Measurements from ENCODE around the gene ARSJ.

The ARSJ gene

DNA sequence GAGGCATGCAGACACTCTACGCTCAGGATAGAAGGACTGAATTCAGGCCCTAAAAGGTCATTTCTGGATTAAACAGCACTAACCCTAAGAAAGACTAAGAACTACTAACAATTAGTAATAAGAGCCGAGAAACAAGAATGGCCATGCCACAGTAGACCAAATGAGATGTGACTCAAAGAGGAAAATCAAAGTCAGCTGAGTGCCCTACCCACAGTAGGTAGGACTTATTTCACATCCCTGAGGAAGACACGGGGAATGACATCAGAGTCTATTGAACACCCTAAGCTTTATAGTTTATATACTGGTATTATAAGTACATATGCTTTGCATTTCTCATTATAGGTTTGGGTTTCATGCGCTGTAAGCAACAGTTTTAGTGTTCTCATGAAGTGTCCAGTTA lies 2.7 kb upstream of the ARSJ start:
- no peak for DNase-seq

DNA sequence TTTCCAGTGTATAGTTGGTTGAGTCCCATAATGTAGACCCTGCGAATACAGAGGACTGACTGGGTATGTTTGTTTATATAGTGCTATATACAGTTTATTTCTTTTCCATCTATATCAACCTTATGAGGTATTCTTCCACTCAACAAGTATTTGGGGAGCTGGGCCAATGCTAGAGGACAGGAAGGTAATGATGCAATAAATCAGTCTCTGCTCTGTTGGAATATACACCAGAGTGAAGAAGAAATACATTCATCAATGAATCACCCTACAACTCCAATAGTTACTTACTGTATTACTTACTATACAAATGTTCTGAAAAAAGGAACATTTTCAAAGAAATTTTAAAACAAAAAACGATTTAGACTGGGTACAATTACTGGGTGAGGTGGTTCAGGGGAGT lies 2.1 kb upstream of the ARSJ start:
- DNase-seq: no peak

GRCh38 chr4:113979905-113980615 lies 613 bp upstream of the ARSJ start:
- no peak for DNase-seq

DNA sequence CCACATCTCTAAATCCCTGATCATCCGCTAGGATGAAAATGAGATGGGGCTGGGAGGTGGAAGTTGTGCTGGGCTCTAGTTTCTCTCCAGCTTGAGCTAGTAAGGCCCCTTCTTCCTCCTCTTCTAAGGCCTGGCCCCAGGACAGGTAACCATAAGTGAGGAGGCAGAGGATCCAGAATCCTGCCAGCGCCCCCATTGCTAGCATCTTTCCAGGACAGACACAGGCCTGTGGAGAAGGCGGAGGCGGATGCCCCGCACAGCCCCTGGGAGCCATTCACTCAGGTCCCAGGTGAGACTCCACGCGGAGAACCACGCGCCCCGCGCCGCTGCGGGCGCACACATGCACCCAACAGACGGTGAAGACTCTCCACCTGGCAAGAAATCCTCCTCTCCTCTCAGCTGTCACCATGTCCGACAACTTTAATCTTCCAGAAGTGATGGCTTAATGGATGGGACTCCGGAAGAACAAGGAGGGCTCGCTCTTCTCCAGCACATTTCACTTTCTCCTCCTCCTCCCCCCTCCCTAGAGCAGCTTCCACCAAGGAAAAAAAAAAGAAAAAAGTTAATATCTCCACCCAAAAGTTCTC lies 793 bp downstream of the ARSJ start:
- no peak for DNase-seq

DNA sequence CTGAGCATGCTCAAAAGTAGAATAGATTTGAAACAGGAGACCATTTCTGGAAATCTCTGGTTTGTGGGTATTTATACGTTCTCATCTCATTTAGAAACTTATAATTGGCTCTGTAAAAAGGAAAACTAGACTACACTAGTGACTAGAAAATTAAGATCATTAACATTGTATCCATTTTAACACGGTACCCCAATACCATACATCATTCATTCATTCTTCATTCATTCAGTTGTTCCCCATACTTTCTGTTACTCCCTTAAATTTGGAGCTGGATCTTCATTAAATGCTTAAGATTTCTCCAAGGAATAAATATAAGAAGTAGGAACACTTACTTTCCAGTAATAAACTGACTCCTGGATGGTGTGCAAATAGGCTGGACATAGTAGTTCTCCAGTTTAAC lies 1.3 kb downstream of the ARSJ start:
- DNase-seq: no peak

DNA sequence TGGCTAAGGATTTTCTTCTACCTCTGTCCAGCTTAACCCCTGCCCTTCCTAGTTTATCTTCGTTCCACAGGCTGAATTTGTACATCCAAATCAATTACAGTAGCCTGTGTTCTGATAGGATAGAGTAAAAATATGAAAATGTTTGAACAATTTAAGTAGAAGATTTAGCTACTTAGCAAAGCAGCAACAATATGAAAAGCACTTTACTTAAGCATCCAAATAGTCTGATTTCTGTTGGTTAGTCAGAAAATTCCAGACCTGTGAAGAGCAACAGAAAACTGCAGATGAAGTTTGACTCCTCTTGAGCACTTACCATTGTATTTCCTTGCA lies 2.0 kb downstream of the ARSJ start:
- no peak for DNase-seq

DNA sequence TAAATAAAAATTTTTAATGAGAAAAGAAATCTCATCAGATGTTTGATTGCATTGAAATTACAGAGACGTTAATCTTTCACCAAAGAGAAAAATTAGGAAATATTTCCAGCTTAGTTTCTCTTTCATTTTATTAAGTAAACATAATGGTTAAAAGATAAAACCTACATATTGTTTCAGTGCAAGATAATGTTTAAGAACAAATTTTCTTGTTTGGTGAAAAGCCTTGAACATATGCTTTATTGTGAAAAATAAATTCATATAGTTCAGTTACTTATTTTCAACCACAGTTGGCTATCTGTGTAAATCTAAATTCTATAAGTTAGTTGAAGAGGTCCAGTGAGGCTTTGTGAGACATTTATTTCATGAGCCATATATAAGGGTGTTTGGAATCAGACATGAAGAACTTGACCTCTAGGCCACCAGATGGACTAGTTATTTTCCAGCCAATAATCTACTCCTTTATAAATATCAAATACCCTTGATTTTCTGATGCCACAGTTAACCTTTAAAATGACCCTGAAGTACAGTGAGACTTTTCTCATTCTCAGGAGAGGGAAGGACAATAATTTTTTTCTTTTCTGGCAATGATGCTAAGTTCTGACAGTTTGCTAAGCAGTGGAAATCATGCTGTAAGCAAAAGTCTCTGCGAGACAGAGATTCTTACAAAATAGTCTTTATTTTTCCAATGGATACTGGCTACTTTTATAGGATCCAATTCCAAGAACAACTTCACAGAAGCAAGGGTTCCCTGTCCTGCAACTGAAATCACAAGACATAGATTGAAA lies 2.5 kb downstream of the ARSJ start:
- no peak for DNase-seq

DNA sequence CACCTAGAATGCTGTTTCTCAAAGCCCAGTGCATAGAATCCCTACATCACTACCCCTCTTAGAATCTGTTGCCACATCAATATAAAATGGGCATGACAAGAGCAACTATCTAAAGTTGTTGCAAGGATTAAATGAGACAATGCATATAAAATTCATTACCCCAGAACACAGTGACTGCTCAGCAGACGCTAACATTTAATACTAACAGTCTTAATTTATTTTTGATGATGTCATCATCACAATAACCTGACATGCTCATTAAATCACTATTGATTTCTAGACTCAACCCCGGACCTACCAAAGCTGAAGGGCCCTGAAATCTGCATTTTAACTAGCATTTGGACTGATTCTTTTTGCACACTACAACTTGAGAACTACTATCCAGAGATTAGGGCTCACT lies 3.9 kb downstream of the ARSJ start:
- no peak for DNase-seq

DNA sequence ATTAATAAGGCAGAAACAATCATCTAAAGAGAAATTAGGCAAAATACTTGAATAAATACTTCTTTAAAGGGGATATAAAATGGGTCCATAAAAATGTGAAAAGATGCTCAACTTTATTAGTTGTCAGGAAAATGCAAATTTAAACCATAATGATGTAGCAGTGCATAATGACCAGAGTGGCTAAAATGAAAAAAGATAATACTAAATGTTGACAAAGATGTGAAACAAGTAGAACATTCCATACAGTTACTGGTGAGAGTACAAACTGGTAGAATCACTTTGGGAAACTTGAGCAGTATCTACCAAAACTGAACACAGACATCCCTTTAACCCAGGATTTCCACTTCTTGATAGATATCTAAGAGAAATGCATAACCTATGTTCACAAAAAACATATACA lies 5.0 kb downstream of the ARSJ start:
- no peak for DNase-seq

- no peak for DNase-seq
These were observed 6.1 kb downstream of the ARSJ start for GRCh38 chr4:113973345-113973744.

- DNase-seq: no peak
These were observed 6.7 kb downstream of the ARSJ start for GRCh38 chr4:113972781-113973180.

DNA sequence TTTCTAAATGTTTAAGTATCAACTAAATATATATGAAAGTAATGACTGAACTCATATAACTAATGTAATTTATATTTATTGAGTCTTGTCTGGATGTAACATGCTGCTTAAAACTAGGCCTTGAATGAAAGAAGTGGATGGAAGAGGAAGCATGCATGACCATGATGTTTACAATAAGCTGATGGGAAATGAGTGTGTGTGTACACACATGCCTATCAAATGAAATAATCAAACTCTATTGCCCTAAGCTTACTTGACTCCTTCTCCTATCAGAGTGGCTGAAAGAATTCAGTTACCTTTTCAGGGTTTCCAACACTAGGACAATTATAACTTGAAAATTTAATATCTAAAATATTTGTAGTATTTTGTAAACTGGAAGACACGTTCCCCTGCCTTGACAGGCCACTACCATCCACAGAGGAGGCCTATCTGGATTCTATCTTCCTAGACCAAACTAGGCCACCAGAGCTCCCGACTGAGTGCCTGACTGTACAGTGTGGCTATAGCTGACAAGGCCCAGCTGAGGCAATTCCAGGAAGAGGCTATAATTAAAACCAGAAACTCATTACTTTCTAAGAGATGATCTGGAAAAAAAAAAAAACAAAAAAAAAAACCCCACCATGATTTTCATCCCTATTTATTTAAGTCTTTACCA lies 7.6 kb downstream of the ARSJ start:
- DNase-seq: no peak

DNA sequence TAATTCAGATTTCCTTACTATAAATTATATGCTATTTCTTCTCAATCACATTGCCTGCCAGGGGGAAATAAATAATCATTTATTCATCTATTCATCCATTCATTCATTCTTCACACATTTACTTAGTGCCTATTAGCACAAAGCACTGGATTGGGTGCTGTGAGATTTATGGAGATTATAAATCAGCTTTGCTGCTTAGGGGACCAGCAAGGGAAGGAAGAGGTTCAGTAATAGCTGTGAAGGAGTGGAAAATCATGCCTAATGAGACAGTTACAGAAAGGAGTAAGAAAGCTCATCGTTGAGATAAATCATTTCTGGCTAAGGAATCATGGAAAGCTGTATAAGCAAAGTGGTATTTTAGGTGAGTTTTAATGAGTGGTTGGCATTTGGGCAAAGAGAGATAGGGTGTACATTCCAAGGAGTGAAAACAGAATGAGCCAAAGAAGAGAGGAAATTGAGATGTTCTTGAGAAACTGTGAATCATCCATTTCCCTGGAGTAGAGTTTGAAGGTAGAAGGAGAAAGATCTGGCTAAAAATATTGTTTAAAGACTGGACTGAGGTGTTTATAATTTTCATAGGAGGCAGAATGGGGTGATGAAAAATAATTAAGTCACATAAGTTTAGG lies 9.6 kb downstream of the ARSJ start:
- no peak for DNase-seq

DNA sequence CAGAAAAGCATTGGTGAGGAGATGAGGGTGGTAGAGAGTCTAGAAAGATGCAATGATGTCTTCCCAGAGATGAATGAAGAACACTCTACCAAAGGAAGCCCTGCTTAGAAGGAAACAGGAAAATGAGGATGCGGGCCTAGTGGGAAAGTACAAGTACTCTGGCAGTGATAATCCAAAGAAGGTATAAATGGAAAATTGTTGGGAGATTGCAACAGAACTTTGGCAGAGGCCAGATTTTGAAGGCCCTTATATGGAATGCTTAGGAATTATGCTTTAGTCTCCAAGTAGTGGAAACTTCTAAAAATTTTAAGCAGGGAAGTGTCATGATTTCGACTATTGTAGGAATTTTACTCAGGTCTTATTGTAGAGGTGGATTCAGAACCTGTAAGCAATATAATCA lies 11.0 kb downstream of the ARSJ start:
- DNase-seq: no peak

DNA sequence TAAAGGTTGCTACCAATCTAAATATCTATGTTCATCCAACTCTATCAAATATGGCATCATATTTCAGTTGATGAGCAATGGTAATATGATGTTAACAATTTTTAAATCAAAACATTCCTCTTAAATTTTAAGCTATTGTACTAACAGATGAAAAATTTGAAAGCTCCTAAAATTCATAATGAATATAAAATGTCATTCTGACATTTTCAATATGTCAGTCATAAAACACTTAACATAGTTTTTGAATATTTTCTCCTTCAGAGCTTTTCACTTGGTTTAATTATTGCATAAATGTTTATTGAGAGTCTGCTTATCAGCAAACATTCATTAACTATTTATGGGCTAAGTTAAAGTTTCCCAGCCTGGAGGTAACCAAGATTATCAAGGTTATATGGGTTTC lies 11.8 kb downstream of the ARSJ start:
- no peak for DNase-seq

- DNase-seq: no peak
These were observed 16.7 kb downstream of the ARSJ start for GRCh38 chr4:113962719-113963265.

GRCh38 chr4:113962016-113962347 lies 17.5 kb downstream of the ARSJ start:
- DNase-seq: no peak

DNA sequence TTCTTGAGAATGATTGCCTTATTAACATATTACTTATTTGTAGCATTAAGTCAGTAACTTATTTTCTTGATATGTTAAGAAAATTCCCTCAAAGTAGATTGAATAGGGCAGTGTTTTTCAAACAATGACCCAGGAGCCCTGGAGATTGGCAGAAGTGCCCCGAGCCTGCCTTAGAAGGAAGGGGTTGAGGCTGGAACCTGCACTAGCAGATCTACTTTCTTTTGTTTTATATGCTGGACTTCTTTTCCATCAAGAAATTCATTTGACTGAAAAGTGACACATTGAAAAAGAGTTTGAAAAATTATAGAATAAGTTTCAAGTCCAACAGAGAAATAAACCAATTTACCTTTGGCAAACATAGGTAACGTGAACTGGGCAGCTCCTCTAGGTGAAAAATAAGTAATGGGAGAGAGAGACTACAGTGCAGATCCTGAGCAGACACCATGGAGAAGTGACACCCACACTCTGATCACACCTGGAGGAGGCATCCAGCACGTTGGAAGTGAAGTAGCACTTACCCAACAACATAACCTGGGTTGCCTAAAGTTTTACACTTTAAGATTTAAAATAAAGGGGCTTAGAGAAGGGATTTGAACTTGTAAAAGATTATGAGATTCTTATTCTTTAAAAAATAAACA lies 18.6 kb downstream of the ARSJ start:
- DNase-seq: no peak

DNA sequence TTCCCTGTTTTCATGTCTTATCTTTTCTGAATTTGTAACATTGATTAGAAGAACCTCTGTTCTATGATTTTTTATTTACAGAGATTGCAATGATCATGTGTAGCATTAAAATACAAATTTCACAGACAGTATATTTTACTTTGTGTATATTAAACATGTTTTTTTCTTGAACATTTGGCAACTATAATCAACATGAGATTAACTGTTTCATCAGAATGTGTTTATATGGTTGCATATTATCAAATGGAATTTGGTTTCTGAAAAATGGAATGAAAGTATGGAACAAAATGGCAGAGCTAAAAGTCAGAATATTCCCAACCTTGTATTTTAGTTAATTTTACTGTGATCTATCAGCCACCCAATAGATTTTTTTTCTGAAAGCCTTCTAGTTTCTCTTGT lies 19.9 kb downstream of the ARSJ start:
- no peak for DNase-seq

DNA sequence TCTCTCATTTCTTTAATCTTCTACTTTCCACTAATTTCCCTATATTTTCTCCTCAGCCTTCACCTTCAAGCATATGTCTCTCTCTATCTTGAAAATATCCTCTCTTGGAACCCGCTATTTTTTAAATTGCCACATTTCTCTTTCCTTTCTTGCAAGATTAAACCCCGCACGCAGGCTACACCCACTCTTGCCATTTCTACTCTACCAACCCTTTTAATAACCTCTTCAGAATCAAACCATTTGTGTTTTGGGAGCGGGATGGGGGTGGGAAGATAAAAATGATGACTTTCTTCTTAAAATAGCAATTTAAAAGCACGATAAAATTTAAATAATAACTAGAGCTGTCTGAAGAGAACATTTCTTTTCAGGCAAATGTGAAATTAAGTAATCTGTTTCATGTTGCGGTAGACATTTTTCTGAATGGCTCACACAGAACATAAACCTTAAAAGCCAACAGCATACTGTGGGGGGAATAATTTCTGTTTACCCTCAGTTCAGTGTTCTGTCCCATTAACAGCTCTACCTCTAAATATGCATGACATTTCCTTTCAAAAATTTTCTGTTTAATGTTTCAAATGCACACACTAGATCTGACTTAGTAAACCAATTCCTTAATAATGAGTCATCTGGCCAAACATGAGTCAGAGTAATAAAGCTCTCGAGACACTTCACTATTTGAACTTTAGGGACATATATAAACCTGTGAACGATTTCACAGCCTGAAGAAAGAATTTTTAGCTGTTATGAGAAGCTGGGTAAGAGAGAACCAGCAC lies 20.5 kb downstream of the ARSJ start:
- no peak for DNase-seq

DNA sequence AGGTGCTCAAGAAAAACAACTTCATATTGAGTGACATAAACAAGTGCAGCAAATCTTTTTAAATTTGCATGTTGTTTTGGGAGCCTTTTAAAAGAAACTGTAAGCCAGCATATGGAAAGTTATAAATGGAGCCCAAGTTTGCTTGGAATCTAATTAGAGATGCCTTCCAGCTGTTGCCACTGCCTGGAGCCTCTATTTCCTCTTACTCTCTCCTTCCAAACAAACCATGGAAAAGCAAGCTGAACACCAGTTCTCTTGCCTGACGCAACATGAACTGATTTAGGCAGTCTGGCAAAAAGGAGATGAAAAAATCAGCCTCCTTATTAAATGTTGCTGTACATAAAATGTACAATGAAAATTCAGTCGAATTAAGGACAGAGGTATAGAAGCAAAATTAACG lies 21.5 kb downstream of the ARSJ start:
- no peak for DNase-seq

GRCh38 chr4:113955948-113956347 lies 23.5 kb downstream of the ARSJ start:
- DNase-seq: no peak

Measured in NCI-H1694 treated with DMSO at 0.1 percent for 48 hours (cell line).